Small intestine (tissue), 7 donors: ENCODE results near the gene SLC39A9. TPM values are rescaled to one million over a fixed set of nuclear protein-coding genes. Genes with fewer than 3 reads are reported as not detected.
A peak's percentile ranks its signal among the peaks of the same experiment; 100 is the strongest.

Experiments used
- DNase-seq, 2 donors: peaks; one replicate each; pipeline versions ENCODE4 v3.0.0 to v3.0.0-alpha.2; 2013
- FAIRE-seq: peaks from 2 replicates; lab custom pipeline; 2012; peaks lifted over from hg19 to GRCh38; lab: Jason Lieb, UNC
- H3K27ac ChIP-seq, 3 donors: one replicate each; pipeline ENCODE4 v1.5.1; 2013; ENCODE audit warnings: low read length in 2 of 3, mild to moderate bottlenecking in 2 of 3, control low read depth in 1 of 3, inconsistent platforms in 1 of 3, low read depth in 1 of 3, moderate library complexity in 1 of 3
- H3K27me3 ChIP-seq, 3 donors: one replicate each; pipeline ENCODE4 v1.6.1; 2013; ENCODE audit warnings: low read length in 3 of 3, inconsistent platforms in 1 of 3; ENCODE audit not compliant: control insufficient read depth in 3 of 3, insufficient read depth in 3 of 3
- H3K36me3 ChIP-seq, 3 donors: one replicate each; pipeline ENCODE4 v1.6.1; 2013; ENCODE audit warnings: low read length in 3 of 3, inconsistent platforms in 1 of 3, low read depth in 1 of 3, mild to moderate bottlenecking in 1 of 3, moderate library complexity in 1 of 3; ENCODE audit not compliant: control insufficient read depth in 3 of 3, insufficient read depth in 2 of 3
- H3K4me1 ChIP-seq, 3 donors: one replicate each; pipeline ENCODE4 v1.6.1; 2013; ENCODE audit warnings: low read length in 2 of 3, inconsistent platforms in 1 of 3, low read depth in 1 of 3, mild to moderate bottlenecking in 1 of 3, moderate library complexity in 1 of 3; ENCODE audit not compliant: control insufficient read depth in 3 of 3, insufficient read depth in 2 of 3
- H3K4me3 ChIP-seq, 3 donors: one replicate each; pipeline ENCODE4 v1.5.1; 2013; ENCODE audit warnings: low read length in 3 of 3, control low read depth in 1 of 3, inconsistent platforms in 1 of 3, low read depth in 1 of 3, mild to moderate bottlenecking in 1 of 3, moderate library complexity in 1 of 3
- H3K9me3 ChIP-seq, 2 donors: one replicate each; pipeline ENCODE4 v1.6.1; 2013; ENCODE audit warnings: low read depth in 1 of 2, low read length in 1 of 2; ENCODE audit not compliant: control insufficient read depth in 2 of 2, insufficient read depth in 1 of 2
- WGBS, 3 donors: extraction: QIAGEN DNeasy Blood & Tissue Kit; methylation state at CpG; one replicate each; pipeline ENCODE4 v1.1.7; 2013; 5-methylcytosine and 5-hydroxymethylcytosine counted together
- polyA plus RNA-seq, 4 donors: library from polyadenylated mRNA; stranded (reverse) in 3 of 4; unstranded in 1 of 4; fragments of 200-250 nt in 3 of 4; fragments of 120-200 nt in 1 of 4; gene quantifications; one replicate each; pipeline versions ENCODE4 v1.2.1 to v1.2.3, GENCODE V29; 2013
- donor health status: healthy with polysubstance abuse.
- donor health status: control.
- donor health status: control.
- donor health status: Bipolar disorder and iron deficiency.
- donor health status: healthy.

The SLC39A9 gene
- polyA plus RNA-seq, 4 donors: 25.1 to 73.4 (median 31.6) TPM

GRCh38 chr14:69355154-69355597 lies 43.3 kb upstream of the SLC39A9 start:
- no peaks in the 10 kb centered on the region for H3K27me3 ChIP-seq
- H3K9me3 ChIP-seq: no peaks in the 10 kb centered on the region
- WGBS, 3 donors: 86 to 96% (median 91%) methylated on average over 6 of the region's 6 CpGs
- DNase-seq (no peak), FAIRE-seq (no peak)
- H3K4me3 ChIP-seq: no peak overlapping the region
- H3K4me1 ChIP-seq: peaks cover 0 to 8% (median 3%) of the 10 kb centered on the region in 3 donors
- H3K36me3 ChIP-seq: peaks cover 0 to 10% (median 0%) of the 10 kb centered on the region in 3 donors
- H3K27ac ChIP-seq: no peak overlapping the region

- Histone ChIP-seq H3K4me3 (no peak overlapping the region), H3K9me3 (no peaks in the 10 kb centered on the region), H3K4me1 (peaks cover 0 to 8% (median 3%) of the 10 kb centered on the region in 3 donors), H3K36me3 (peaks cover 0 to 10% (median 0%) of the 10 kb centered on the region in 3 donors), H3K27me3 (no peaks in the 10 kb centered on the region), H3K27ac (no peak overlapping the region)
- 61 to 74% (median 72%) methylated on average over 6 of the region's 6 CpGs for WGBS, 3 donors
- FAIRE-seq: no peak
- peak in 1 of 2 donors; percentile 18 for DNase-seq
Observed at GRCh38 chr14:69355607-69356281, 42.7 kb upstream of the SLC39A9 start.

GRCh38 chr14:69356903-69357543 lies 41.5 kb upstream of the SLC39A9 start:
- Histone ChIP-seq H3K4me1 (peaks cover 0 to 8% (median 3%) of the 10 kb centered on the region in 3 donors), H3K9me3 (no peaks in the 10 kb centered on the region), H3K27ac (no peak overlapping the region), H3K4me3 (no peak overlapping the region), H3K36me3 (peaks cover 0 to 7% (median 0%) of the 10 kb centered on the region in 3 donors), H3K27me3 (no peaks in the 10 kb centered on the region)
- FAIRE-seq (no peak), DNase-seq (no peak)
- 78 to 83% (median 79%) methylated on average over 7 of the region's 7 CpGs for WGBS, 3 donors

- H3K9me3 ChIP-seq: no peaks in the 10 kb centered on the region
- 89 to 93% (median 90%) methylated on average over 7 of the region's 7 CpGs for WGBS, 3 donors
- peaks cover 0 to 8% (median 3%) of the 10 kb centered on the region in 3 donors for H3K4me1 ChIP-seq
- DNase-seq: no peak
- peaks cover 0 to 2% (median 0%) of the 10 kb centered on the region in 3 donors for H3K36me3 ChIP-seq
- peaks cover 0 to 2% (median 0%) of the 10 kb centered on the region in 3 donors for H3K27me3 ChIP-seq
- no peak for FAIRE-seq
- no peak overlapping the region for H3K27ac ChIP-seq
- H3K4me3 ChIP-seq: no peak overlapping the region
Observed at GRCh38 chr14:69357544-69358200, 40.8 kb upstream of the SLC39A9 start.

GRCh38 chr14:69358233-69358963 lies 40.1 kb upstream of the SLC39A9 start:
- Histone ChIP-seq H3K4me3 (no peak overlapping the region), H3K36me3 (peaks cover 0 to under 1% (median 0%) of the 10 kb centered on the region in 3 donors), H3K27ac (no peak overlapping the region), H3K4me1 (peaks cover 0 to 8% (median 3%) of the 10 kb centered on the region in 3 donors), H3K9me3 (no peaks in the 10 kb centered on the region), H3K27me3 (peaks cover 0 to 6% (median 0%) of the 10 kb centered on the region in 3 donors)
- DNase-seq: no peak
- FAIRE-seq: no peak
- WGBS, 3 donors: 65 to 69% (median 68%) methylated on average over 12 of the region's 12 CpGs

GRCh38 chr14:69358966-69359365 lies 39.5 kb upstream of the SLC39A9 start:
- FAIRE-seq: no peak
- H3K27ac ChIP-seq: no peak overlapping the region
- 91 to 93% (median 92%) methylated on average over 3 of the region's 3 CpGs for WGBS, 3 donors

GRCh38 chr14:69360438-69361108 lies 37.9 kb upstream of the SLC39A9 start:
- H3K27ac ChIP-seq: no peak overlapping the region

More at GRCh38 chr14:69358966-69359365, 39.5 kb upstream of the SLC39A9 start:
- peaks cover 0 to 8% (median 3%) of the 10 kb centered on the region in 3 donors for H3K4me1 ChIP-seq
- no peaks in the 10 kb centered on the region for H3K36me3 ChIP-seq
- DNase-seq: no peak
- H3K9me3 ChIP-seq: no peaks in the 10 kb centered on the region
- no peak overlapping the region for H3K4me3 ChIP-seq
- H3K27me3 ChIP-seq: peaks cover 0 to 6% (median 0%) of the 10 kb centered on the region in 3 donors

More at GRCh38 chr14:69360438-69361108, 37.9 kb upstream of the SLC39A9 start:
- H3K36me3 ChIP-seq: no peaks in the 10 kb centered on the region
- FAIRE-seq (no peak), DNase-seq (no peak)
- H3K27me3 ChIP-seq: peaks cover 0 to 6% (median 0%) of the 10 kb centered on the region in 3 donors
- no peaks in the 10 kb centered on the region for H3K9me3 ChIP-seq
- H3K4me1 ChIP-seq: no peaks in the 10 kb centered on the region
- no peak overlapping the region for H3K4me3 ChIP-seq
- 69 to 78% (median 78%) methylated on average over 7 of the region's 7 CpGs for WGBS, 3 donors
